ENCODE results near the gene ST13. TPM values are rescaled to one million over a fixed set of nuclear protein-coding genes. Genes with fewer than 3 reads are reported as not detected.

Gene ST13
- total RNA-seq, 1 experiment from 2014 or later: 301 TPM

GRCh38 chr22:40890881-40891280 lies 34.4 kb upstream of the ST13 start:
- Histone ChIP-seq H3K9me3 (ENCODE audit: control insufficient read depth in 1 of 2, insufficient read depth in 1 of 2, low read depth in 1 of 2, low read length in 2 of 2) (no peaks in the 10 kb centered on the region), H3K4me3 (replicated peaks in 1 of 2; ENCODE audit: low read depth in 1 of 2, low read length in 2 of 2) (no peak overlapping the region), H2AFZ (ENCODE audit: low read depth, low read length, poor library complexity, severe bottlenecking) (no peak overlapping the region), H3K27me3 (ENCODE audit: insufficient read depth, low read length) (no peaks in the 10 kb centered on the region), H3K9ac (ENCODE audit: low read length) (no peak overlapping the region), H3K79me2 (ENCODE audit: insufficient read depth, low read length) (no peaks in the 10 kb centered on the region), H3K9me2 (ENCODE audit: insufficient read depth) (no peaks in the 10 kb centered on the region), H3K27ac (ENCODE audit: low read depth, low read length) (no peak overlapping the region), H3K4me2 (ENCODE audit: low read length) (no peak overlapping the region), H4K20me1 (ENCODE audit: insufficient read depth) (no peaks in the 10 kb centered on the region), H3K4me1 (ENCODE audit: control insufficient read depth in 1 of 2, insufficient read depth in 2 of 2, low read length in 2 of 2) (no peaks in the 10 kb centered on the region), H3K36me3 (ENCODE audit: control insufficient read depth in 1 of 2, insufficient read depth in 2 of 2, low read length in 2 of 2) (peaks cover 18 to 29% of the 10 kb centered on the region in 2 experiments; a peak in 3 of 4 replicates)
- CTCF ChIA-PET: interaction anchor here (1.5 kb wide), 1 partner anchor 8 kb away, joined by 3 read pairs; no protein-coding TSS in a partner anchor
- POLR2A ChIA-PET: no interaction called here
- BruUV-seq (replicated peaks): no TSS peak
- no peak for TF ChIP-seq REST (IDR thresholded peaks at IDR 0.05; ENCODE audit: low read depth)
- no peak for TF ChIP-seq CTCF (IDR thresholded peaks at IDR 0.05 in 2 of 3, conservative IDR thresholded peaks at IDR 0.05 in 1 of 3; ENCODE audit: borderline replicate concordance in 1 of 3, insufficient read depth in 1 of 3, low read depth in 2 of 3, low read length in 2 of 3)
- no peak for TF ChIP-seq POLR2AphosphoS5 (IDR thresholded peaks at IDR 0.05; ENCODE audit: low read depth, low read length)
- no peak for TF ChIP-seq SIN3A (IDR thresholded peaks at IDR 0.05; ENCODE audit: low read depth)
- no peak for TF ChIP-seq POLR2A (IDR thresholded peaks at IDR 0.05; ENCODE audit: borderline replicate concordance, extremely low read depth, insufficient read depth, insufficient read length)
- no peak for TF ChIP-seq JUND (IDR thresholded peaks at IDR 0.05)
- TF ChIP-seq FOSL1 (IDR thresholded peaks at IDR 0.05; ENCODE audit: low read depth): no peak
- no peak for TF ChIP-seq TCF7L2 (IDR thresholded peaks at IDR 0.05; ENCODE audit: borderline replicate concordance, extremely low read depth, insufficient read depth, insufficient read length)
- no peak for TF ChIP-seq ELF1 (IDR thresholded peaks at IDR 0.05; ENCODE audit: borderline replicate concordance, low read depth)
- no peak for TF ChIP-seq RAD21 (IDR thresholded peaks at IDR 0.05; ENCODE audit: low read depth)
- RAD21 ChIA-PET (ENCODE audit: low non-redundant PET in 1 of 2, low total read pairs in 2 of 2, uncharacterized antibody in 2 of 2, unreplicated experiment in 2 of 2): no interaction called here
- intact Hi-C loops (cut with micrococcal nuclease): loop anchor here (10.0 kb wide), 1 partner anchor 236 kb away; no protein-coding TSS in a partner anchor
- DNase-seq (ENCODE audit: low read depth, low spot score): no peak
- ATAC-seq: no peak

Data from HCT116 (cell line).